DMS53 (cell line): Measurements from ENCODE around the gene HOXD8.
A peak's percentile ranks its signal among the peaks of the same experiment; 100 is the strongest.

ENCODE experiments used
- DNase-seq: peaks from one replicate; lab custom pipeline; 2025; lab: John Stamatoyannopoulos, UW

HOXD8 gene

GRCh38 chr2:176159663-176160250, 30.3 kb downstream of the HOXD8 start:
- DNase-seq, result peak; percentile 79

- DNase-seq, result peak; percentile 73
Observed at GRCh38 chr2:176160251-176160985, 30.9 kb downstream of the HOXD8 start.

- DNase-seq, result no peak
Observed at GRCh38 chr2:176160986-176161824, 31.7 kb downstream of the HOXD8 start.

GRCh38 chr2:176161825-176162626, 32.5 kb downstream of the HOXD8 start:
- DNase-seq, result peak; percentile 43

- DNase-seq, result peak; percentile 44
Observed at GRCh38 chr2:176162911-176163671, 33.6 kb downstream of the HOXD8 start.

GRCh38 chr2:176163672-176164056, 34.2 kb downstream of the HOXD8 start:
- no peak for DNase-seq

GRCh38 chr2:176164201-176164600, 34.7 kb downstream of the HOXD8 start:
- no peak for DNase-seq

- DNase-seq, result no peak
Observed at GRCh38 chr2:176164611-176165369, 35.3 kb downstream of the HOXD8 start.

- no peak for DNase-seq
Observed at GRCh38 chr2:176165370-176166050, 36.0 kb downstream of the HOXD8 start.

- DNase-seq, result no peak
Observed at GRCh38 chr2:176166272-176166671, 36.8 kb downstream of the HOXD8 start.

- DNase-seq, result no peak
Observed at GRCh38 chr2:176167398-176167797, 37.9 kb downstream of the HOXD8 start.

GRCh38 chr2:176169181-176169580, 39.7 kb downstream of the HOXD8 start:
- DNase-seq, result no peak

GRCh38 chr2:176169711-176170110, 40.2 kb downstream of the HOXD8 start:
- no peak for DNase-seq

GRCh38 chr2:176170602-176171305, 41.2 kb downstream of the HOXD8 start:
- no peak for DNase-seq

- DNase-seq, result peak; percentile 56
Observed at GRCh38 chr2:176171351-176172006, 42.0 kb downstream of the HOXD8 start.

GRCh38 chr2:176172007-176172894, 42.7 kb downstream of the HOXD8 start:
- no peak for DNase-seq

- no peak for DNase-seq
Observed at GRCh38 chr2:176172895-176173566, 43.5 kb downstream of the HOXD8 start.
